ENCODE data around the gene LGMN.

Gene LGMN

DNA sequence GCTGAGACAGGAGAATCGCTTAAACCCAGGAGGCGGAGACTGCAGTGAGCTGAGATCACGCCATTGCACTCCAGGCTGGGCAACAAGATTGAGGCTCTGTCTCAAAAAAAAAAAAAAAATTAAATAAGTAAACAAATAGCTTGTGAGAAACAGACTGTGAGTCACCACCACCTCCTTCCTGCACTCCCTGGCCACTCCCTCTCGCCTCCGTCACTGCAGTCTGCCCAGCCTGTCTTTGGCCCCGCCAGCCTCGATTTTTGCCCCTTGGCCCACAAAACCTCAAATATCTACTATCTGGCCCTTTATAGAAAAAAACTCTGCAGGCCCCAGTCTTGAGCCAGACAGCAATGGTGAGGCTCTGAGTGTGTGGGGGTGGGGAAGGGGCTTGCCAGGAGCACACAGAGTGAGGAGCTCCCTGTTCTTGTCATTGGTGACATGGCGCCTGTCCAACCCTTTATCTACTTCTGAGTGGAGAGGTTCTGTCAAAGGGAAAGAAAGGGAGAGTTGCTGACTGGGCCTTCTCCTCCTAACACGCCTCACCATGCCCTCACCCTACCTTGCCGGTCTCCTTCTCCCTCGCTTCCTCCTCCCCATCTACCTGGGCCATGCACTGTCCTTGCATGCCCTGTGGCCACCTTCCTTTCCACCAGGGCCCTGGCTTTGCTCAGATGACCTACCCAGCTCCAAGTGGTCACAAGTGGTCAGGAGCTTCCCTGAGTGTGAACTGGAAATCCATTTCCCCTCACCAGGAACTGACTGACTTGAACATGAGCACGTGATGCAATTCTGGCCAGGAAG lies 22.1 kb downstream of the LGMN start:
- no peak overlapping the region for H3K4me3 ChIP-seq (ENCODE audit: insufficient read depth, low read length, poor library complexity, severe bottlenecking)
- H3K9me2 ChIP-seq (replicated peaks; ENCODE audit: insufficient read depth, low read length), result no peaks in the 10 kb centered on the region
- no peak overlapping the region for H3K9ac ChIP-seq (ENCODE audit: low read length)
- no peaks in the 10 kb centered on the region for H3K27me3 ChIP-seq (ENCODE audit: low read length)
- no peak overlapping the region for H2AFZ ChIP-seq (ENCODE audit: low read depth, low read length, severe bottlenecking)
- no peaks in the 10 kb centered on the region for H3K36me3 ChIP-seq (ENCODE audit: low read length)
- H4K20me1 ChIP-seq (ENCODE audit: low read depth, low read length), result no peaks in the 10 kb centered on the region
- H3K9me3 ChIP-seq (ENCODE audit: insufficient read depth, low read length), result no peaks in the 10 kb centered on the region
- H3K27ac ChIP-seq (ENCODE audit: low read depth, low read length), result no peak overlapping the region
- TF ChIP-seq EZH2phosphoT487 (conservative IDR thresholded peaks at IDR 0.05; ENCODE audit: low read length) (no peak), CTCF (IDR thresholded peaks at IDR 0.05; ENCODE audit: insufficient read depth, low read length, poor library complexity, severe bottlenecking) (no peak)
- no peak overlapping the region for H3K4me2 ChIP-seq (ENCODE audit: low read depth, low read length, poor library complexity, severe bottlenecking)
- no peaks in the 10 kb centered on the region for H3F3A ChIP-seq (ENCODE audit: insufficient read depth)
- no peaks in the 10 kb centered on the region for H3K79me2 ChIP-seq (ENCODE audit: insufficient read depth, low read length)

DNA sequence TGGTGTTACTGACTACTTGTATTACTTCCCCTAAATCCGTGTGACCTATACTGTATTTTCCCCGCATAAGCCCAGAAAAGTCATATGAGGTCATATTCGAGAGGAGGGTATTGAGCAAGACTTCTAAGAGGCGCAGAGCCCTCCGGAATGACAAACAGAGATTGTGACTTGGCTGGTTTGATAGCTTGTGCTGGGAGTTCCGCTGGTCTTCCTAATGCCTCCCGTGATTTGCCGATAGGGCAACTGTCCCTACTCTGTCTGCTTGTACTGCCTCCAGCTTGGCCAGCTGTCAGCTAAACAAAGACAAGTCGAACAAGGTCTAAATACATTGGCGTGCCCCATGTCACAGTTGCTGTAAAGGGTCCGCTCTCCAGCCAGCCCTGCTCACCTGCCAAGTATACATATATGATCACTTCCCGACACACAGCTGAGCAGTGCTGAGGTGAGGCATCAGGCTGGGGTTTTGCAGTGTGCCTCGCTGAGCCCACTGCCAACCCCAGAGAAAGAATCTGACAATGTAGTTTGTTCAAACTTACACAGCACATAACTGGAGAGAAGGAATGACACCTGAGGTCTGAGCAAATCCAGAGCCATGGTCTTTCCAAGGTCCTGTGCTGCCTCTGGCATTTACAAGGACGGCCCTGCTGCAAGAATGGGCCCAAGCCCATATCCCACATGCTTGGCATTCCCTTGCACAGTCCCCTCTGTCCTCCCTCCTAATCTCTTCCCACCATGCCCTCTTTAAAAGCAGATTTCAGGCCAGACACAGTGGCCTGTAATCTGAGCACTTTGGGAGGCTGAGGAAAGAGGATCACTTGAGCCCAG lies 23.7 kb downstream of the LGMN start:
- no peak overlapping the region for H3K4me3 ChIP-seq (ENCODE audit: insufficient read depth, low read length, poor library complexity, severe bottlenecking)
- H3K36me3 ChIP-seq (ENCODE audit: low read length), result no peaks in the 10 kb centered on the region
- H3K79me2 ChIP-seq (ENCODE audit: insufficient read depth, low read length), result no peaks in the 10 kb centered on the region
- no peaks in the 10 kb centered on the region for H3K27me3 ChIP-seq (ENCODE audit: low read length)
- no peaks in the 10 kb centered on the region for H3K9me2 ChIP-seq (replicated peaks; ENCODE audit: insufficient read depth, low read length)
- H3K9ac ChIP-seq (ENCODE audit: low read length), result no peak overlapping the region
- H3K9me3 ChIP-seq (ENCODE audit: insufficient read depth, low read length), result no peaks in the 10 kb centered on the region
- H3F3A ChIP-seq (ENCODE audit: insufficient read depth), result no peaks in the 10 kb centered on the region
- H3K27ac ChIP-seq (ENCODE audit: low read depth, low read length), result no peak overlapping the region
- no peak overlapping the region for H3K4me2 ChIP-seq (ENCODE audit: low read depth, low read length, poor library complexity, severe bottlenecking)
- TF ChIP-seq EZH2phosphoT487 (conservative IDR thresholded peaks at IDR 0.05; ENCODE audit: low read length) (no peak), CTCF (IDR thresholded peaks at IDR 0.05; ENCODE audit: insufficient read depth, low read length, poor library complexity, severe bottlenecking) (no peak)
- H2AFZ ChIP-seq (ENCODE audit: low read depth, low read length, severe bottlenecking), result no peak overlapping the region
- no peaks in the 10 kb centered on the region for H4K20me1 ChIP-seq (ENCODE audit: low read depth, low read length)

- Histone ChIP-seq H3K4me2 (ENCODE audit: low read depth, low read length, poor library complexity, severe bottlenecking) (no peak overlapping the region), H3K27ac (ENCODE audit: low read depth, low read length) (no peak overlapping the region), H3K4me3 (ENCODE audit: insufficient read depth, low read length, poor library complexity, severe bottlenecking) (no peak overlapping the region), H4K20me1 (ENCODE audit: low read depth, low read length) (no peaks in the 10 kb centered on the region), H3K79me2 (ENCODE audit: insufficient read depth, low read length) (no peaks in the 10 kb centered on the region), H3K27me3 (ENCODE audit: low read length) (no peaks in the 10 kb centered on the region), H3K9ac (ENCODE audit: low read length) (no peak overlapping the region), H3K9me3 (ENCODE audit: insufficient read depth, low read length) (no peaks in the 10 kb centered on the region), H3F3A (ENCODE audit: insufficient read depth) (no peaks in the 10 kb centered on the region), H2AFZ (ENCODE audit: low read depth, low read length, severe bottlenecking) (no peak overlapping the region), H3K36me3 (ENCODE audit: low read length) (no peaks in the 10 kb centered on the region), H3K9me2 (replicated peaks; ENCODE audit: insufficient read depth, low read length) (no peaks in the 10 kb centered on the region)
- TF ChIP-seq EZH2phosphoT487 (conservative IDR thresholded peaks at IDR 0.05; ENCODE audit: low read length), result no peak
- TF ChIP-seq CTCF (IDR thresholded peaks at IDR 0.05; ENCODE audit: insufficient read depth, low read length, poor library complexity, severe bottlenecking), result no peak
Observed at GRCh38 chr14:92719890-92720323, 28.5 kb downstream of the LGMN start.
